Esophagus (tissue), 2 donors: ENCODE results near the gene CRTAC1. TPM values are rescaled to one million over a fixed set of nuclear protein-coding genes. Genes with fewer than 3 reads are reported as not detected.

Experiments used
- H3K27ac ChIP-seq, 2 donors: one replicate each; pipeline ENCODE4 v1.5.1; 2013; ENCODE audit warnings: low read depth in 2 of 2, mild to moderate bottlenecking in 2 of 2, inconsistent platforms in 1 of 2, low read length in 1 of 2, moderate library complexity in 1 of 2
- H3K27me3 ChIP-seq, 2 donors: one replicate each; pipeline ENCODE4 v1.6.1; 2013; ENCODE audit warnings: low read length in 2 of 2, control low read depth in 1 of 2, mild to moderate bottlenecking in 1 of 2; ENCODE audit not compliant: insufficient read depth in 2 of 2, control insufficient read depth in 1 of 2
- H3K36me3 ChIP-seq, 2 donors: one replicate each; pipeline ENCODE4 v1.6.1; 2013; ENCODE audit warnings: low read length in 1 of 2; ENCODE audit not compliant: control insufficient read depth in 2 of 2, insufficient read depth in 2 of 2
- H3K4me1 ChIP-seq, 2 donors: one replicate each; pipeline ENCODE4 v1.6.1; 2013; ENCODE audit warnings: low read length in 1 of 2; ENCODE audit not compliant: control insufficient read depth in 2 of 2, insufficient read depth in 2 of 2
- H3K4me3 ChIP-seq, 2 donors: one replicate each; pipeline ENCODE4 v1.5.1; 2013; ENCODE audit warnings: low read length in 2 of 2, mild to moderate bottlenecking in 2 of 2, low read depth in 1 of 2, moderate library complexity in 1 of 2
- H3K9me3 ChIP-seq, 2 donors: one replicate each; pipeline ENCODE4 v1.6.1; 2013; ENCODE audit warnings: mild to moderate bottlenecking in 2 of 2, low read depth in 1 of 2, low read length in 1 of 2, moderate library complexity in 1 of 2; ENCODE audit not compliant: control insufficient read depth in 2 of 2, insufficient read depth in 1 of 2
- WGBS, 2 donors: extraction: QIAGEN DNeasy Blood & Tissue Kit; methylation state at CpG; one replicate each; pipeline ENCODE4 v1.1.7; 2013; 5-methylcytosine and 5-hydroxymethylcytosine counted together
- polyA plus RNA-seq, 2 donors: library from polyadenylated mRNA; stranded (reverse); fragments of 200-250 nt; gene quantifications; one replicate each; pipeline ENCODE4 v1.2.3, GENCODE V29; 2013
- donor health status: healthy with polysubstance abuse.
- donor health status: Bipolar disorder and iron deficiency.

Gene CRTAC1
- polyA plus RNA-seq, 2 donors = 1.4 to 2.4 TPM

DNA sequence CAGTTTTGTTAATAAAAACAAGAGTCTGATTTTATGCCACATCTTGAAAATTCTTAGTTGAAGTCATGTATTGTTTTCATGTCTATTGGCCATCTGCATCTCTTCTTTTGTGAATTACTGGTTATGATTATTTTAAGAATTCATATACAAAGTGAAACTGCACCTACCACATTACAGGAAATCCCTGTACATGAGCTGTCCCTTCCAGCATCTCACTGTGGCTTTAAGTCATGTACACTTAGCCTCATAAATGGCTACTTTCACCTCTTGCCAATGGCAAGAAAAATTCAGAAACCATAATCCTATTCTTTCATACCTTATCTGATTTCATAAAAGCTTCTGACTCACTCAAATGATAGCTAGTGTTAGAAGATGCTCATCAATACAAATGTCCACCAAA, 48.6 kb downstream of the CRTAC1 start:
- no peak overlapping the region for H3K27ac ChIP-seq
- no peaks in the 10 kb centered on the region for H3K27me3 ChIP-seq

DNA sequence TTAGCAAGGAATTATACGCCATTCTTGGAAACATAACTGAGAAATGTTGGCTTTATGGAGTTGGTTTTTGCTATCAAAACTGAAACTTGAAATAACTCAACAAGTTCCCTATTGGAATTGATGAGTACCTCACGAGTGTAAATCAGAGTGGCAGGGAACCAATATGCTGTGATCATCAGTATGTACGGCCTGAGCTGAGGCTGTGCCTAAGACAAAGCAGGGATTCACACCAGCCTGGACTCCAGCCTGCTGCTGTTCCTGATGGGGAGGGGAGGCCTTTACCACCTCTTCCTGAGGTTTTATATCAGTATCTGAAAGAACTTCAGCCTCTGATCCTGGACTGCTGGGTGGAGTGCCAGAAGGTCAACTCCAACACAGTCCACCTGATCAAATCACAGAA, 52.7 kb downstream of the CRTAC1 start:
- H3K27ac ChIP-seq = no peak overlapping the region
- 71 to 76% methylated on average over 3 of the region's 3 CpGs for WGBS, 2 donors
- H3K27me3 ChIP-seq = peaks cover 0 to 11% of the 10 kb centered on the region in 2 donors
- no peaks in the 10 kb centered on the region for H3K36me3 ChIP-seq
- no peak overlapping the region for H3K4me3 ChIP-seq
- no peaks in the 10 kb centered on the region for H3K4me1 ChIP-seq
- H3K9me3 ChIP-seq = no peaks in the 10 kb centered on the region

More for the DNA sequence above, 48.6 kb downstream of the CRTAC1 start:
- Histone ChIP-seq H3K4me3 (no peak overlapping the region), H3K4me1 (no peaks in the 10 kb centered on the region), H3K36me3 (no peaks in the 10 kb centered on the region), H3K9me3 (no peaks in the 10 kb centered on the region)

DNA sequence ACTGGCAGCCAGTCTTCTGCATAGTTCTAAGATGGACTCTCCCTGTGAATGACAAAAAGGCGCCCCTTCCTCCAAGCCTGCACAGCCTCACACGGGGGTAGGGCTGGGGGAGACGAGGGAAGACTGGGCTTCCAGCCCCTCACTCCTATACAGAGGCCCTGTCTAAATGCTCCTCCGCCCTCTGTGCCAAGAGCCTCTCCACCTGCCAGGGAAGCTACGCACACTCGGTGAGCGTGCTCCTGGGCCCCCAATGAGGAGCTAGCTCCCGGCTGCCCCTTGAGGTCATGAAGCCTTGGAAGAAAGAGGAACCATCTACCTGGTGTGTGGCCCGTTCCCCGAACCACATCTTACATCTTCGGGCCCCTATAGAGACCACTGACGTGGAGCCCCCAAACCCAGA, 54.8 kb downstream of the CRTAC1 start:
- Histone ChIP-seq H3K36me3 (no peaks in the 10 kb centered on the region), H3K9me3 (no peaks in the 10 kb centered on the region), H3K4me1 (peaks cover 0 to 2% of the 10 kb centered on the region in 2 donors), H3K4me3 (no peak overlapping the region), H3K27ac (no peak overlapping the region), H3K27me3 (peaks cover 0 to 11% of the 10 kb centered on the region in 2 donors)
- WGBS, 2 donors = 80 to 87% methylated on average over 12 of the region's 12 CpGs

DNA sequence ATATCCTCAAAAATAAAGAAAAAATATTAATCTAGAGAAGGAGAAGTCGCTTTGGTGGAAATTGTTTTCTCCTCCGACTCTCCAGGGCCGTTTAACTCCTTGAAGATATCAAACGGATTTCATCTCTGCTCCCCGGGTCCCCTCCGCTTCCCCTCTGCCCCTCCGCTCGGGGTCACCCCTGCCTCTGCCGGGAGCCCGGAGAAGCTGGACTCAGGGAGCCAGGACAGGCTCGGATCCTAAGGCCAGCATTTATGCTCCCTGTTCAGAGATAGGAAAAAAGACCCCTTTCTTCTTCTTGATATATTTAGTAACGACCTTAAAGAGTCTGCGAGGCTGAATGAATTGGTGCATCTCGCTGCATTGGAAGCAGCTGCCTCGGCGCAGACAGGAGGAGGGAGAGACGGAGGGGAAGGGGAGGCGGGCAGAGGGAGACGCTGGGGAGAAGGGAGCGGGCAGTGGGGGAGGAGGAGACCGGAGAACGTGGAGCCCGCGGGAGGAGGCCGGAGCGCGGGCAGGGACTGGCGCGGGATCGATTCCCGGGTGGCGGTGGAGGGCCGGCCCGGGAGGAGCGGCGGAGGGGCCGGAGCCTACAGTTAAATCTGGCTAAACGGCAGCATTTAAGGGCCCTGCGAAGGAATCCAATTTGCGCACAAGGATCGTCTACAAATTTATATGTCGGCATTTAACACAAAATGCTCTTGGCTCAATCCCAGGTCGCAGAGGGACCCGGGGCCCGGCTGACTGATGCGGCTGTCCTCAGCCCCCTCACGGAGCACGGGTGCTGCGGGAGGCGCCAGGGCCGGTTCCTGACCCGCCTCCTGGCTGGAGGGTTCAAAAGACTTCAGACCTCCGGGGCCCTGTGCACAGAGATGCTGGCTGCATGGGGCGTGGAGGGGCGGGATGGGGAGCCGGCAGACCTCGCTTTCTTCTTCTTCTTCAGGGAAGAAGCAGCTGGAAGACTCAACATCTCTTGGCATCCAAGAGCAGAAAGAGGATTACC, 55.6 kb downstream of the CRTAC1 start:
- no peak overlapping the region for H3K4me3 ChIP-seq
- WGBS, 2 donors = 31 to 41% methylated on average over 57 of the region's 57 CpGs
- H3K4me1 ChIP-seq = peaks cover 0 to 2% of the 10 kb centered on the region in 2 donors
- peaks cover 0 to 11% of the 10 kb centered on the region in 2 donors for H3K27me3 ChIP-seq
- H3K9me3 ChIP-seq = no peaks in the 10 kb centered on the region
- no peak overlapping the region for H3K27ac ChIP-seq
- H3K36me3 ChIP-seq = no peaks in the 10 kb centered on the region

DNA sequence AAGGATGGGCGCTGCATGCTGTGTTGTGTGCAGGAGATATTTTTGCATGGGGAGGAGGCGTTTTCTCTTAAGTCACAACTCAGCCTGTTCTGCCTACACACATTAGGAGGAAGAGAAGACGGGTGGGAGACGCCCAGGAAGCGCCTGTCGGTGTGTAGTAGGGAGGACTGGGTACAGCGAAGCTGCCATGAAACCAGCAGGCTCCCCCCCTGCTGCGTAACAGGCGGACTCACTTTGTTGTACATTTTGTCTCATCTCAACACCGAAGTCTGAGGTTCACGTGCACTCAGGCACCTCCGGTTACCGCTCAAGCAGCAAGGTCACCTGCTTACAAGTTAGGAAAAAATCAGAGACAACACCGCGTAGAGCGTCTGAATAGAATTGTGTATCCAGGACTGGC, 56.3 kb downstream of the CRTAC1 start:
- H3K4me1 ChIP-seq = peaks cover 0 to 2% of the 10 kb centered on the region in 2 donors
- H3K27ac ChIP-seq = no peak overlapping the region
- H3K4me3 ChIP-seq = no peak overlapping the region
- H3K27me3 ChIP-seq = peaks cover 0 to 11% of the 10 kb centered on the region in 2 donors
- WGBS, 2 donors = 58 to 72% methylated on average over 16 of the region's 16 CpGs
- H3K9me3 ChIP-seq = no peaks in the 10 kb centered on the region
- H3K36me3 ChIP-seq = no peaks in the 10 kb centered on the region

DNA sequence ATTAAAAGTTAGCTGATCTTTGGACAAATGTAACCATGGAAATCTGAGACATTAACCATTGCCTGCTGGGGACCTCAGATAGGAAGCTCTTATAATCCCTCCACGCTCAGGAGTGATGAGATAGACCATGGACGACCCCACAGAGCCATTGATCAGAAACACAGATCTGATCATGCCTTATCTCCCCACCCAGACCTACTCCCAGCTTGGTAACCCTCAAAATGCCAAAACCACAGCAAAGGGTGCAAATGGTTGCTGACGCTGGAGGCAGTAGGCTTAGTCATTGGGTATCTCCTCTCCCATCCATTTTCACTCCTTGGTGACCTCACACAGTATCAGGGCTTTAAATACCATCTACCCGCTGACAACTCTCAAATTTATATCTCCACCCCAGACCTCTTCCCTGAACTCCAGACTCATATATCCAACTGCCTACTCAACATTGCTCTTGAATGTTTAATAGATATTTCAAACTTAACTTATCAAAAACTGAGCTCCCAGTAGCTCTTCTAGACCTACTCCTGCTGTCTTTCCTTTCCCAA, 60.8 kb downstream of the CRTAC1 start:
- H3K4me3 ChIP-seq = no peak overlapping the region
- H3K36me3 ChIP-seq = no peaks in the 10 kb centered on the region
- 67 to 68% methylated on average over 4 of the region's 4 CpGs for WGBS, 2 donors
- no peak overlapping the region for H3K27ac ChIP-seq
- H3K4me1 ChIP-seq = peaks cover 0 to 2% of the 10 kb centered on the region in 2 donors
- no peaks in the 10 kb centered on the region for H3K9me3 ChIP-seq
- peaks cover 0 to 2% of the 10 kb centered on the region in 2 donors for H3K27me3 ChIP-seq

DNA sequence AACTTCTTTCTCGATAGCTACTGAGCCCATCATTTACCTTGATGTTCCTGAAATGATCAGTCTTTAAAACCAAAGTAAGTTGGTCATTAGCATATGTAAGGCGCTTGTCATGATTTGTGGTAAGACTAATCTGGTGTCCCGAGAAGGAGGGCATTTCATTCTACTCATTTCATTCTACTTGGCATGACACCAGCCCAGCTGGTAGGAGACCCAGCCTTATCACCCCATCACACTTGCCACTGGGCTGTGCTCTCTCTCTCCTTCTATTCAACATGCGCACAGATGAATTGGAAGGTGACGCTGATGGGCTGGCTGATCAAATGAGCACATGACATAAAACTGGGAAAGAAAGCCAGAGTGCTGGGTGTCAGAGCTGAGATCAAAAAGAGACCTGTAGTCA, 65.7 kb downstream of the CRTAC1 start:
- no peaks in the 10 kb centered on the region for H3K9me3 ChIP-seq
- H3K4me3 ChIP-seq = no peak overlapping the region
- 83% methylated on average over 5 of the region's 5 CpGs for WGBS, 2 donors
- H3K27me3 ChIP-seq = no peaks in the 10 kb centered on the region
- no peaks in the 10 kb centered on the region for H3K36me3 ChIP-seq
- H3K27ac ChIP-seq = no peak overlapping the region
- no peaks in the 10 kb centered on the region for H3K4me1 ChIP-seq

DNA sequence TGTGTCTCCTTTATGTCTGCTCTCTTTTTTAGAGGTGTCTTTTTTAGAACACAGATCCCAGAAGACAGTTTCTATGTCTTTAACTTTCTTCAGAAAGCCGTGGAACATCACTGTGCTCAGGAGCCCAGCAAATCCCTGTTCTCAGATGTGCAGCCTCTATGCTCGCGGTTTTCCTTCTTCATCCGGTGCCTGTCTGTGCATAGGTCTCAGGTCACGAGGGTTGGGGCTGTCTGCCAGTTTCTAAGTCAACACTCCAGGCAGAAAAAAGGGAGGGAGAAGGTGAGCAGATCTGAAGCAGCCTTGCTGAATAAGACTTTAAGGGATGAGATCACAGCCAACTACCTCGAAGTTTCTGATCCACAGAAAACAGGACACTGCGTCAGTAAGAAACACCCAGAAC, 68.5 kb downstream of the CRTAC1 start:
- Histone ChIP-seq H3K27me3 (no peaks in the 10 kb centered on the region), H3K4me3 (no peak overlapping the region), H3K27ac (no peak overlapping the region), H3K9me3 (no peaks in the 10 kb centered on the region), H3K4me1 (no peaks in the 10 kb centered on the region), H3K36me3 (no peaks in the 10 kb centered on the region)
- WGBS, 2 donors = 37 to 54% methylated on average over 7 of the region's 7 CpGs

DNA sequence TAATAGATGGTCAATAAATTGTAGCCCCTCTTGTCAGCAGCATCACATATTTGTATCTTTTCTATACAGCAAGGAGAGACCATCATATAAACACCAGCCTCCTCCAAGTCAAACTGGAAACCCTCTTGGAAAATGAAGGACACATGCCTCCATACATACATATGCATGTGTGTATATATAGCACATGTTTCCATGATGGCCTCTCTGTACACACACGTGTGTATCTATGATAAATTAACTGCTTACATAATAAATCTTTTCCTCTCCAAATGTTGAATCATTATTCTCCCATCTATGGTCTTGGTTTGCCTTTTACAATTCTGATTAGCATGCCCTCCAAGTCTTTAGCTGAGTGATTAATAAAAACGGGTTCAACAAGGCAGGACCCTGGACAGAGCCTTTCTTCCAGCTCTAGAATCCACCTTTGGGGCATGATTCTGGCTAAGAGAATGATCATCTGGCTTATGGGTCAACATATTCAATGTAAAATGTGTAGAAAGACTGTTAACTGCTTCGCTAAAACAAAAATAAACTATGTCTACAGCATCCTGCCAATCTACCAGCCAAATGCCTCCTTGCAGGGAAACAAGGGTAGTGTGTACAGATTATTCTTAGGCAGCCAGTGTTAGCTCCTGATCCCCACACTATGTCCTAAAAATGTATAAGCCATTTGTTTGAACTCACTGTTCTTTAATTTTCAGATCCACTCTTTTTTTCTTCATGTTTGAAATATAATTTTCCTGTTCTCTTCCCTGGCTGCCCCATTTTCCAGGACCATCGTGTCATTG, 70.0 kb downstream of the CRTAC1 start:
- H3K9me3 ChIP-seq = no peaks in the 10 kb centered on the region
- 55 to 59% methylated on average over 4 of the region's 4 CpGs for WGBS, 2 donors
- no peaks in the 10 kb centered on the region for H3K27me3 ChIP-seq
- no peak overlapping the region for H3K4me3 ChIP-seq
- no peak overlapping the region for H3K27ac ChIP-seq
- no peaks in the 10 kb centered on the region for H3K36me3 ChIP-seq
- H3K4me1 ChIP-seq = no peaks in the 10 kb centered on the region
